SK-N-SH treated with all-trans-retinoic acid at 6 μM for 48 hours (cell line): Measurements from ENCODE around the gene GGT5.

Source experiments
- ATAC-seq: fragments of 200-7000 bp; cut with Tn5 transposase; 3 replicates; pipeline ENCODE4 v1.9.1; 2020; ENCODE audit warnings: mild to moderate bottlenecking, moderate library complexity
- ARNTL ChIP-seq: fragments of 450-650 bp; formaldehyde crosslinking; IDR thresholded peaks from 2 replicates; pipeline ENCODE4 v1.5.0; 2020; ENCODE audit warnings: low read depth, mild to moderate bottlenecking, moderate library complexity, borderline replicate concordance
- BACH2 ChIP-seq: fragments of 250-450 bp; sonication (Bioruptor Pico); IDR thresholded peaks from 2 replicates; pipeline ENCODE4 v1.9.0; 2021; ENCODE audit warnings: mild to moderate bottlenecking, borderline replicate concordance
- CSDC2 ChIP-seq: fragments of 250-450 bp; sonication (Bioruptor Pico); IDR thresholded peaks from 2 replicates; pipeline ENCODE4 v1.5.0; 2020; ENCODE audit warnings: mild to moderate bottlenecking, moderate library complexity
- ESRRG ChIP-seq: fragments of 250-450 bp; sonication (Bioruptor Pico); IDR thresholded peaks from 2 replicates; pipeline ENCODE4 v1.6.1; 2021; ENCODE audit warnings: mild to moderate bottlenecking
- GLIS3 ChIP-seq: fragments of 250-450 bp; sonication (Bioruptor Pico); IDR thresholded peaks from 2 replicates; pipeline ENCODE4 v1.5.0; 2020; ENCODE audit warnings: mild to moderate bottlenecking, moderate library complexity
- ISL1 ChIP-seq: fragments of 250-450 bp; sonication (Bioruptor Pico); IDR thresholded peaks from 2 replicates; pipeline ENCODE4 v2.1.2; 2022; ENCODE audit warnings: mild to moderate bottlenecking, moderate library complexity
- OSR1 ChIP-seq: fragments of 250-450 bp; sonication (Bioruptor Pico); IDR thresholded peaks from 2 replicates; pipeline ENCODE4 v1.8.0; 2022; ENCODE audit warnings: moderate library complexity, mild to moderate bottlenecking, inconsistent platforms
- PATZ1 ChIP-seq: fragments of 250-450 bp; sonication (Bioruptor Pico); IDR thresholded peaks from 2 replicates; pipeline ENCODE4 v1.8.0; 2020; ENCODE audit warnings: mild to moderate bottlenecking, moderate library complexity, borderline replicate concordance
- PPARA ChIP-seq: fragments of 250-450 bp; sonication (Bioruptor Pico); IDR thresholded peaks from 2 replicates; pipeline ENCODE4 v1.5.0; 2020; ENCODE audit warnings: mild to moderate bottlenecking, borderline replicate concordance
- RARB ChIP-seq: fragments of 250-450 bp; sonication (Bioruptor Pico); IDR thresholded peaks from 2 replicates; pipeline ENCODE4 v1.8.0; 2021; ENCODE audit warnings: mild to moderate bottlenecking, moderate library complexity
- SNAI2 ChIP-seq: fragments of 250-450 bp; sonication (Bioruptor Pico); IDR thresholded peaks from 2 replicates; pipeline ENCODE4 v1.5.0; 2020; ENCODE audit warnings: mild to moderate bottlenecking, moderate library complexity
- TCF4 ChIP-seq: fragments of 250-450 bp; sonication (Bioruptor Pico); IDR thresholded peaks from 2 replicates; pipeline ENCODE4 v1.8.0; 2021; ENCODE audit warnings: mild to moderate bottlenecking, moderate library complexity, borderline replicate concordance
- TOX ChIP-seq: fragments of 250-450 bp; sonication (Bioruptor Pico); IDR thresholded peaks from 2 replicates; pipeline ENCODE4 v1.8.0; 2021; ENCODE audit warnings: mild to moderate bottlenecking, moderate library complexity, borderline replicate concordance
- TSHZ2 ChIP-seq: fragments of 250-450 bp; sonication (Bioruptor Pico); IDR thresholded peaks from 2 replicates; pipeline ENCODE4 v1.5.0; 2020; ENCODE audit warnings: mild to moderate bottlenecking, moderate library complexity
- ZC3H10 ChIP-seq: fragments of 250-450 bp; sonication (Bioruptor Pico); IDR thresholded peaks from 2 replicates; pipeline ENCODE4 v1.5.1; 2021; ENCODE audit warnings: mild to moderate bottlenecking, moderate library complexity
- ZFP30 ChIP-seq: fragments of 450-650 bp; formaldehyde crosslinking; IDR thresholded peaks from 2 replicates; pipeline ENCODE4 v1.5.0; 2022; ENCODE audit warnings: mild to moderate bottlenecking, moderate library complexity
- ZNF565 ChIP-seq: fragments of 450-650 bp; formaldehyde crosslinking; conservative IDR thresholded peaks from 2 replicates; pipeline ENCODE4 v1.5.0; 2020; ENCODE audit warnings: low read depth, mild to moderate bottlenecking, moderate library complexity
- ZNF70 ChIP-seq: fragments of 450-650 bp; formaldehyde crosslinking; IDR thresholded peaks from 2 replicates; pipeline ENCODE4 v1.5.0; 2020; ENCODE audit warnings: mild to moderate bottlenecking, moderate library complexity
- ZNF8 ChIP-seq: fragments of 450-650 bp; formaldehyde crosslinking; IDR thresholded peaks from 2 replicates; pipeline ENCODE4 v1.5.0; 2020; ENCODE audit warnings: mild to moderate bottlenecking, moderate library complexity
- TF ChIP-seq, protein P1 (sequence below): fragments of 250-450 bp; sonication (Bioruptor Pico); IDR thresholded peaks from 2 replicates; pipeline ENCODE4 v1.8.0; 2021; ENCODE audit warnings: low read depth, mild to moderate bottlenecking, moderate library complexity, borderline replicate concordance
- TF ChIP-seq, protein P2 (sequence below): fragments of 250-450 bp; sonication (Bioruptor Pico); IDR thresholded peaks from 2 replicates; pipeline ENCODE4 v1.5.1; 2020; ENCODE audit warnings: low read depth, mild to moderate bottlenecking, moderate library complexity

GGT5 gene

GRCh38 chr22:24178502-24179440, 66.1 kb downstream of the GGT5 start:
- TF ChIP-seq, protein P1, sequence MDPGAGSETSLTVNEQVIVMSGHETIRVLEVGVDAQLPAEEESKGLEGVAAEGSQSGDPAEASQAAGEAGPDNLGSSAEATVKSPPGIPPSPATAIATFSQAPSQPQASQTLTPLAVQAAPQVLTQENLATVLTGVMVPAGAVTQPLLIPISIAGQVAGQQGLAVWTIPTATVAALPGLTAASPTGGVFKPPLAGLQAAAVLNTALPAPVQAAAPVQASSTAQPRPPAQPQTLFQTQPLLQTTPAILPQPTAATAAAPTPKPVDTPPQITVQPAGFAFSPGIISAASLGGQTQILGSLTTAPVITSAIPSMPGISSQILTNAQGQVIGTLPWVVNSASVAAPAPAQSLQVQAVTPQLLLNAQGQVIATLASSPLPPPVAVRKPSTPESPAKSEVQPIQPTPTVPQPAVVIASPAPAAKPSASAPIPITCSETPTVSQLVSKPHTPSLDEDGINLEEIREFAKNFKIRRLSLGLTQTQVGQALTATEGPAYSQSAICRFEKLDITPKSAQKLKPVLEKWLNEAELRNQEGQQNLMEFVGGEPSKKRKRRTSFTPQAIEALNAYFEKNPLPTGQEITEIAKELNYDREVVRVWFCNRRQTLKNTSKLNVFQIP: no peak
- TF ChIP-seq CSDC2 (CRISPR knock-in tag) (no peak), ARNTL (CRISPR knock-in tag) (no peak), TOX (CRISPR knock-in tag) (no peak), ZC3H10 (CRISPR knock-in tag) (no peak), ZNF70 (CRISPR knock-in tag) (no peak), ZNF8 (CRISPR knock-in tag) (no peak), ZNF565 (CRISPR knock-in tag) (no peak), ISL1 (CRISPR knock-in tag) (no peak), OSR1 (CRISPR knock-in tag) (no peak), TCF4 (no peak), SNAI2 (CRISPR knock-in tag) (no peak), PPARA (no peak)
- TF ChIP-seq, protein P2, sequence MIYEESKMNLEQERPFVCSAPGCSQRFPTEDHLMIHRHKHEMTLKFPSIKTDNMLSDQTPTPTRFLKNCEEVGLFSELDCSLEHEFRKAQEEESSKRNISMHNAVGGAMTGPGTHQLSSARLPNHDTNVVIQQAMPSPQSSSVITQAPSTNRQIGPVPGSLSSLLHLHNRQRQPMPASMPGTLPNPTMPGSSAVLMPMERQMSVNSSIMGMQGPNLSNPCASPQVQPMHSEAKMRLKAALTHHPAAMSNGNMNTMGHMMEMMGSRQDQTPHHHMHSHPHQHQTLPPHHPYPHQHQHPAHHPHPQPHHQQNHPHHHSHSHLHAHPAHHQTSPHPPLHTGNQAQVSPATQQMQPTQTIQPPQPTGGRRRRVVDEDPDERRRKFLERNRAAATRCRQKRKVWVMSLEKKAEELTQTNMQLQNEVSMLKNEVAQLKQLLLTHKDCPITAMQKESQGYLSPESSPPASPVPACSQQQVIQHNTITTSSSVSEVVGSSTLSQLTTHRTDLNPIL (CRISPR knock-in tag): no peak
- ATAC-seq: 0 out of 3 replicates have a peak, but pooled peaks have one; percentile 2

DNA sequence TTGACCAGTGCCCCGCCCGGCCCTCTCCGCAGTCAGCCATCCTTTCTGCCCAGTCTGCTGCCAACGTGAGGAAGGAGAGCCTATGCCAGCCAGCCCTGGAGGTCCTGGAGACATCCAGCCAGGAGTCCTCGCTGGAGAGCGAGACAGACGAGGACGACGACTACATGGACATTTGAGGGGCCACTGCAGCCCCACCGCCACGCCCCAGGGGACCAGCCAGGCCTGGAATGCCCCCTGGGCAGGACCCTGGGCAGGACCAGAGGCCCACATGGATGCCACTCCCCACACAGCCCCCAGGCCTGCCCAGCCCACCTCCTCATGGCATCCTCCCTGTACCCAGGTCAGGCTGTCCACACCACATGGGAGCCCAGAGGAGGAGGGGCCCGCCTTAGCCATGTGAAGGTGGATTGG, 66.9 kb downstream of the GGT5 start:
- TF ChIP-seq TSHZ2 (CRISPR knock-in tag): no peak
- TF ChIP-seq ZC3H10 (CRISPR knock-in tag): no peak
- TF ChIP-seq TCF4: no peak
- no peak for TF ChIP-seq TOX (CRISPR knock-in tag)
- no peak for TF ChIP-seq ZNF70 (CRISPR knock-in tag)
- TF ChIP-seq PPARA: no peak
- no peak for TF ChIP-seq ISL1 (CRISPR knock-in tag)
- no peak for TF ChIP-seq BACH2 (CRISPR knock-in tag)
- TF ChIP-seq ESRRG (CRISPR knock-in tag): no peak
- TF ChIP-seq PATZ1 (CRISPR knock-in tag): no peak
- TF ChIP-seq GLIS3 (CRISPR knock-in tag): no peak
- no peak for TF ChIP-seq ZNF565 (CRISPR knock-in tag)
- TF ChIP-seq RARB (CRISPR knock-in tag): no peak
- no peak for TF ChIP-seq CSDC2 (CRISPR knock-in tag)
- TF ChIP-seq OSR1 (CRISPR knock-in tag): no peak
- no peak for TF ChIP-seq ZNF8 (CRISPR knock-in tag)
- TF ChIP-seq, protein P1: no peak
- TF ChIP-seq ZFP30 (CRISPR knock-in tag): no peak
- TF ChIP-seq, protein P2 (CRISPR knock-in tag): no peak
- TF ChIP-seq ARNTL (CRISPR knock-in tag): no peak
- ATAC-seq: no peak
